Neural progenitor cell (in vitro differentiated cells): Measurements from ENCODE around the gene MACO1. TPM values are rescaled to one million over a fixed set of nuclear protein-coding genes. Genes with fewer than 3 reads are reported as not detected.
"Not testable (repeated sequence)": the region's sequence is repeated elsewhere in the genome, so short reads cannot be mapped to it uniquely, and the experiment has no call there.

Experiments used
- DNase-seq: peaks from one replicate; pipeline ENCODE4 v3.0.0-alpha.2; 2016; ENCODE audit warnings: low spot score
- H2AFZ ChIP-seq: fragments of 200-600 bp; sonication (generic); replicated peaks from 2 replicates; pipeline ENCODE4 v1.6.1; 2016; ENCODE audit warnings: antibody characterized with exemption
- H3F3A ChIP-seq: fragments of 200-600 bp; sonication (generic); 2 replicates; pipeline ENCODE4 v1.6.1; 2016; ENCODE audit warnings: antibody characterized with exemption, low read depth
- H3K27ac ChIP-seq: fragments of 200-600 bp; sonication (generic); 2 replicates; pipeline ENCODE4 v1.5.1; 2016; ENCODE audit warnings: mild to moderate bottlenecking
- H3K27me3 ChIP-seq: fragments of 200-600 bp; sonication (generic); 2 replicates; pipeline ENCODE4 v1.6.1; 2016; ENCODE audit warnings: mild to moderate bottlenecking, moderate library complexity
- H3K36me3 ChIP-seq: fragments of 200-600 bp; sonication (generic); 2 replicates; pipeline ENCODE4 v1.5.1; 2016
- H3K4me1 ChIP-seq: fragments of 200-600 bp; sonication (generic); 2 replicates; pipeline ENCODE4 v1.6.1; 2016; ENCODE audit warnings: mixed run types
- H3K4me2 ChIP-seq: fragments of 200-600 bp; sonication (generic); 2 replicates; pipeline ENCODE4 v1.6.1; 2016
- H3K4me3 ChIP-seq: fragments of 200-600 bp; sonication (generic); 2 replicates; pipeline ENCODE4 v1.5.1; 2016
- H3K79me2 ChIP-seq: fragments of 200-600 bp; sonication (generic); 2 replicates; pipeline ENCODE4 v1.6.1; 2016; ENCODE audit warnings: low read depth
- H3K9ac ChIP-seq: fragments of 200-600 bp; sonication (generic); 2 replicates; pipeline ENCODE4 v1.6.1; 2016
- H3K9me3 ChIP-seq: fragments of 200-600 bp; sonication (generic); 2 replicates; pipeline ENCODE4 v1.5.1; 2016; ENCODE audit warnings: low read depth
- H4K20me1 ChIP-seq: fragments of 200-600 bp; sonication (generic); 2 replicates; pipeline ENCODE4 v1.6.1; 2016; ENCODE audit warnings: low read depth
- H3K27ac Mint-ChIP-seq: 3 replicates; pipeline ENCODE4 v1.8.0; 2021; ENCODE audit warnings: mixed read lengths
- H3K27me3 Mint-ChIP-seq: 2 replicates; pipeline ENCODE4 v1.8.0; 2022; ENCODE audit warnings: low read depth, mild to moderate bottlenecking, inconsistent platforms, moderate library complexity, mixed read lengths; ENCODE audit not compliant: insufficient read depth
- H3K36me3 Mint-ChIP-seq: 3 replicates; pipeline ENCODE4 v1.8.0; 2021; ENCODE audit warnings: mixed read lengths
- H3K4me1 Mint-ChIP-seq: 3 replicates; pipeline ENCODE4 v1.8.0; 2021; ENCODE audit warnings: mixed read lengths
- H3K4me3 Mint-ChIP-seq: 3 replicates; pipeline ENCODE4 v1.8.0; 2021; ENCODE audit warnings: mild to moderate bottlenecking, moderate library complexity, mixed read lengths
- H3K9me3 Mint-ChIP-seq: 3 replicates; pipeline ENCODE4 v1.8.0; 2020; ENCODE audit warnings: mixed read lengths
- EZH2 ChIP-seq: fragments of 200-600 bp; sonication (generic); IDR thresholded peaks from 2 replicates; pipeline ENCODE4 v1.6.1; 2017; ENCODE audit warnings: antibody characterized with exemption, mild to moderate bottlenecking, moderate library complexity
- total RNA-seq: library from RNA; depleted of rRNA; stranded (reverse); fragments of >200 nt; gene quantifications from 2 replicates; pipeline ENCODE4 v1.2.3, GENCODE V29; 2015; ENCODE audit warnings: low replicate concordance
- TF ChIP-seq, protein P1 (sequence below): fragments of 200-600 bp; sonication (generic); IDR thresholded peaks from 2 replicates; pipeline ENCODE4 v1.5.1; 2017; ENCODE audit warnings: antibody characterized with exemption, mild to moderate bottlenecking

The MACO1 gene
- 14.8 and 17.7 TPM in 2 replicates for total RNA-seq

- H3K4me1 ChIP-seq: peaks cover 9% of the 10 kb centered on the region
These were observed at the start of gene MACO1 for GRCh38 chr1:25430073-25430966. Gene MACO1, plus strand, starts transcription at chr1:25430897. Its CDS starts 202 bp downstream, at chr1:25431099.

DNA sequence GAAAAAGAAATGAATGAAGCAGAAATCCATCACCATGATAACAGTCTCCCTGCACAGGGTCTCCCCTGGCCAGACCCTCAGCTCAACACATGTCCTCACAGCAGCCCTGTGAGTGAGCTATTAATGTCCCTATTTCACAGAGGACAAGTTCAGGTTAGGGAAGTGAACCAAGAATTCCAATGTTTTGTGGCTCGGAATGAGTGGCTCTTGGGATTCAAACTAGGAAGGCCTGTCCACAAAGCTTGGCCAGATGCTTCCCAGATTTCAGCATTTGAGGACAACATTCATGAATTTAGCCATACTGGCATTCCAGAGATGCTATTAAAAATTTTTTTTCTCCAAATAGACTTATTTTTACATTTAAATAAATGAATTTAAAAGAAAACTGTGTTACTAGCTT, 48.2 kb upstream of the MACO1 start:
- not testable (repeated sequence) for H3K4me2 ChIP-seq, H4K20me1 ChIP-seq, H3K27ac Mint-ChIP-seq, H3K9me3 ChIP-seq, H3K4me1 ChIP-seq, H3K79me2 ChIP-seq, H3K9ac ChIP-seq, H2AFZ ChIP-seq, H3K36me3 Mint-ChIP-seq, DNase-seq, H3K9me3 Mint-ChIP-seq, H3K27me3 ChIP-seq, H3F3A ChIP-seq, H3K4me3 Mint-ChIP-seq, H3K36me3 ChIP-seq, H3K27ac ChIP-seq, H3K4me1 Mint-ChIP-seq, H3K4me3 ChIP-seq, H3K27me3 Mint-ChIP-seq

More at GRCh38 chr1:25430073-25430966, at the start of gene MACO1:
- TF ChIP-seq, protein P1, sequence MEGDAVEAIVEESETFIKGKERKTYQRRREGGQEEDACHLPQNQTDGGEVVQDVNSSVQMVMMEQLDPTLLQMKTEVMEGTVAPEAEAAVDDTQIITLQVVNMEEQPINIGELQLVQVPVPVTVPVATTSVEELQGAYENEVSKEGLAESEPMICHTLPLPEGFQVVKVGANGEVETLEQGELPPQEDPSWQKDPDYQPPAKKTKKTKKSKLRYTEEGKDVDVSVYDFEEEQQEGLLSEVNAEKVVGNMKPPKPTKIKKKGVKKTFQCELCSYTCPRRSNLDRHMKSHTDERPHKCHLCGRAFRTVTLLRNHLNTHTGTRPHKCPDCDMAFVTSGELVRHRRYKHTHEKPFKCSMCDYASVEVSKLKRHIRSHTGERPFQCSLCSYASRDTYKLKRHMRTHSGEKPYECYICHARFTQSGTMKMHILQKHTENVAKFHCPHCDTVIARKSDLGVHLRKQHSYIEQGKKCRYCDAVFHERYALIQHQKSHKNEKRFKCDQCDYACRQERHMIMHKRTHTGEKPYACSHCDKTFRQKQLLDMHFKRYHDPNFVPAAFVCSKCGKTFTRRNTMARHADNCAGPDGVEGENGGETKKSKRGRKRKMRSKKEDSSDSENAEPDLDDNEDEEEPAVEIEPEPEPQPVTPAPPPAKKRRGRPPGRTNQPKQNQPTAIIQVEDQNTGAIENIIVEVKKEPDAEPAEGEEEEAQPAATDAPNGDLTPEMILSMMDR: no peak
- TF ChIP-seq EZH2: peak; percentile 1
- peak within 1 kb of the TSS; percentile 93 for H3K4me3 Mint-ChIP-seq
- peak within 1 kb of the TSS; percentile 98 for H3K4me3 ChIP-seq
- H3K9me3 Mint-ChIP-seq: no peaks in the 10 kb centered on the region
- peaks cover 40% of the 10 kb centered on the region for H3K79me2 ChIP-seq
- H2AFZ ChIP-seq: peak within 1 kb of the TSS; percentile 96
- peaks cover 9% of the 10 kb centered on the region for H3K27me3 Mint-ChIP-seq
- no peak within 1 kb of the TSS for H3K27ac ChIP-seq
- H3K36me3 Mint-ChIP-seq: no peaks in the 10 kb centered on the region
- H3K4me2 ChIP-seq: peak within 1 kb of the TSS; percentile 87
- no peak within 1 kb of the TSS for H3K27ac Mint-ChIP-seq
- peaks cover 27% of the 10 kb centered on the region for H3K4me1 Mint-ChIP-seq
- H4K20me1 ChIP-seq: peaks cover 30% of the 10 kb centered on the region
- peak within 1 kb of the TSS; percentile 55 for H3K9ac ChIP-seq
- H3F3A ChIP-seq: no peaks in the 10 kb centered on the region
- H3K27me3 ChIP-seq: peaks cover 22% of the 10 kb centered on the region
- DNase-seq: peak; percentile 97
- H3K9me3 ChIP-seq: no peaks in the 10 kb centered on the region
- H3K36me3 ChIP-seq: no peaks in the 10 kb centered on the region

GRCh38 chr1:25383090-25383489, 47.6 kb upstream of the MACO1 start:
- H3K36me3 ChIP-seq, H3K4me1 ChIP-seq, H3K79me2 ChIP-seq, H3K4me3 ChIP-seq, H3K27ac ChIP-seq, H3K9ac ChIP-seq, H3K4me3 Mint-ChIP-seq, DNase-seq, H3K27ac Mint-ChIP-seq, H3K36me3 Mint-ChIP-seq, H3F3A ChIP-seq, H3K9me3 ChIP-seq, H3K4me2 ChIP-seq, H3K27me3 ChIP-seq, H3K9me3 Mint-ChIP-seq, H3K27me3 Mint-ChIP-seq, H4K20me1 ChIP-seq, H2AFZ ChIP-seq, H3K4me1 Mint-ChIP-seq: not testable (repeated sequence)

DNA sequence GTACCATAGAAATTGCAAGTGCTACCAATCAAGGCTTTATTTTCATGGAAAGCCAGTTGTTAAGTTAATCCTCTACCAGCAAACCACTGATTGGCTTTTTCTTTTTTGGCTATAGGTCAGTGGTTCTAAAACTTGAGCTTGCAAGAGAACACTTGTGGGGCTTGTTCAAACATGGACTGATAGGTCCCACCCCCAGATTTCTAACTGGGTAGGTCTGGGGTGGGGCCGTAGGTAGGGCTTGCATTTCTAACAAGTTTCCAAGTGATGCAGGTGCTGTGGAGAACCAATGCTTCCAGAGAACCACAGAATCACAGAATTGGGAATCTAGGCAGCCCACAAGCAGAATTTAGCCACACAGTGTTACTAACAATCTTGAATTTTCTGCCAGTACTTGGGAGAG, 46.8 kb upstream of the MACO1 start:
- H3K36me3 ChIP-seq, H3K9ac ChIP-seq, H3K27me3 ChIP-seq, H3F3A ChIP-seq, DNase-seq, H4K20me1 ChIP-seq, H3K79me2 ChIP-seq, H2AFZ ChIP-seq, H3K4me2 ChIP-seq, H3K9me3 Mint-ChIP-seq, H3K27ac ChIP-seq, H3K4me3 Mint-ChIP-seq, H3K9me3 ChIP-seq, H3K27ac Mint-ChIP-seq, H3K4me3 ChIP-seq, H3K4me1 Mint-ChIP-seq, H3K36me3 Mint-ChIP-seq, H3K4me1 ChIP-seq, H3K27me3 Mint-ChIP-seq: not testable (repeated sequence)

DNA sequence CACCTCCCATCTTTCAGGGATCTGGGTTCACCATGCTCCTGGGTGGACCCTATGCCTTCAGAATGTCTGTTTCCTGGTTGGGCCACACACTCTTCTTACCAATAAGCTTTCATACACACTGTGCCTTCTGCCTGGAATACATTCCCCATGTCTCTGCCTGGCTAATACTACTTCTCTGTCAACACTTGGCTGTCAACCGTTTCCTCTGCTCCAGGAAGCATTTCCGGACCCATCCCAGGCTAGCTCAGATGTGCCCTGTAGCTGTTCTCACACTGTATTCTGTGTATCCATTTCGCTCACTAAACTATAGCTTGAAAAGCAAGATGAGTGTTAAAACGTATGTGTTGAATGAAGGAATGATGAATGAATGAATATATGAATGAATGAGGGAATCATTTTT, 43.6 kb upstream of the MACO1 start:
- H2AFZ ChIP-seq, H3K4me1 ChIP-seq, H3K36me3 Mint-ChIP-seq, DNase-seq, H3K4me2 ChIP-seq, H3K4me1 Mint-ChIP-seq, H3K9me3 ChIP-seq, H3F3A ChIP-seq, H3K79me2 ChIP-seq, H4K20me1 ChIP-seq, H3K27me3 Mint-ChIP-seq, H3K27ac Mint-ChIP-seq, H3K4me3 ChIP-seq, H3K36me3 ChIP-seq, H3K4me3 Mint-ChIP-seq, H3K9me3 Mint-ChIP-seq, H3K9ac ChIP-seq, H3K27me3 ChIP-seq, H3K27ac ChIP-seq: not testable (repeated sequence)

DNA sequence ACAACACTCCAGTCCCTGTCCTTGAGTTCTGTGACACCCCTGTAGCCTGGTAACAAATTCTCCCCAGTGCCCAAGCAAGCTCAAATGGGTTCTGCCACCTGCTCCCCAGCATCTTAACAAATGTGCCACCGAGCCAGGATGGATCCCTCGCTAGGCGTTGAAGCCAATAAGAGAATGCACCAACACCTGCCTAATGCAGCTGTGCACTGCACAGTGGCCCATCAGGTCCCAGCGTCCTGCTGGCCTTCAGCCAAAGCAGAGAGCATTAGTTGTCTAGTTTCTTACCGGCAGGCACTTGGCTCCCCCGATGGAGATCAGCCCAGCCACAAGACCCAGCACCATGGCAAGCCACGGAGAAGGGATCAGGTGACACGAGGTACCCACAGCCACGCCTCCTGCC, 42.0 kb upstream of the MACO1 start:
- H3K27ac ChIP-seq, H4K20me1 ChIP-seq, DNase-seq, H3K27me3 Mint-ChIP-seq, H3K4me2 ChIP-seq, H3K36me3 Mint-ChIP-seq, H3K27ac Mint-ChIP-seq, H3K9ac ChIP-seq, H3K9me3 Mint-ChIP-seq, H3K27me3 ChIP-seq, H3K4me3 Mint-ChIP-seq, H3K9me3 ChIP-seq, H3F3A ChIP-seq, H3K4me1 Mint-ChIP-seq, H3K79me2 ChIP-seq, H2AFZ ChIP-seq, H3K36me3 ChIP-seq, H3K4me3 ChIP-seq, H3K4me1 ChIP-seq: not testable (repeated sequence)

- H2AFZ ChIP-seq, H3K4me1 Mint-ChIP-seq, DNase-seq, H3F3A ChIP-seq, H3K9me3 Mint-ChIP-seq, H3K79me2 ChIP-seq, H3K4me3 ChIP-seq, H4K20me1 ChIP-seq, H3K4me3 Mint-ChIP-seq, H3K36me3 Mint-ChIP-seq, H3K4me1 ChIP-seq, H3K27me3 Mint-ChIP-seq, H3K9ac ChIP-seq, H3K27ac ChIP-seq, H3K36me3 ChIP-seq, H3K27ac Mint-ChIP-seq, H3K4me2 ChIP-seq, H3K27me3 ChIP-seq, H3K9me3 ChIP-seq: not testable (repeated sequence)
These were observed 41.0 kb upstream of the MACO1 start for GRCh38 chr1:25389721-25390120.
